HEK293 (cell line): ENCODE results near the gene STPG2.

Experiments
- CTCF ChIA-PET: fragments of 350-600 bp; formaldehyde crosslinking; extraction: SDS; loops from one replicate; lab custom pipeline; 2021; ENCODE audit warnings: antibody characterized with exemption; lab: Yijun Ruan, JAX
- POLR2A ChIA-PET: fragments of 300-600 bp; formaldehyde crosslinking; extraction: SDS; loops from one replicate; lab custom pipeline; 2020; ENCODE audit warnings: antibody characterized with exemption, inconsistent platforms; lab: Yijun Ruan, JAX
- H3K27ac ChIP-seq: fragments of 200-500 bp; sonication (Bioruptor generic); 2 replicates; pipeline ENCODE4 v1.5.1; 2014; ENCODE audit warnings: low read depth, low read length, control low read depth, inconsistent platforms; ENCODE audit errors: extremely low read depth
- H3K36me3 ChIP-seq, 2 experiments: fragments of 200-500 bp in 1 of 2; sonication (Bioruptor generic) in 1 of 2; 1 replicate in 1 of 2; 2 replicates in 1 of 2; pipeline ENCODE4 v1.5.1; 2014 to 2017; ENCODE audit warnings: inconsistent platforms in 2 of 2, low read length in 2 of 2; ENCODE audit not compliant: control insufficient read depth in 2 of 2, insufficient read depth in 1 of 2
- H3K4me1 ChIP-seq: fragments of 200-500 bp; sonication (Bioruptor generic); 2 replicates; pipeline ENCODE4 v1.5.1; 2014; ENCODE audit warnings: mild to moderate bottlenecking, low read length, inconsistent platforms; ENCODE audit not compliant: control insufficient read depth, insufficient read depth
- H3K4me3 ChIP-seq: 2 replicates; pipeline ENCODE4 v1.5.1; 2011; ENCODE audit warnings: low read depth, mild to moderate bottlenecking, control low read depth, low read length, moderate library complexity
- H3K9me3 ChIP-seq: fragments of 200-500 bp; sonication (Bioruptor generic); 2 replicates; pipeline ENCODE4 v1.5.1; 2014; ENCODE audit warnings: low read depth, low read length, inconsistent platforms; ENCODE audit not compliant: control insufficient read depth, insufficient read depth
- GFI1B ChIP-seq: fragments of 450-650 bp; formaldehyde crosslinking; IDR thresholded peaks from 2 replicates; pipeline ENCODE4 v1.5.1; 2016; ENCODE audit warnings: missing biosample characterization, missing genetic modification characterization
- HOXD13 ChIP-seq: sonication (generic); formaldehyde crosslinking; IDR thresholded peaks from 2 replicates; pipeline ENCODE4 v1.8.0; 2022; ENCODE audit warnings: missing genetic modification reagents, borderline replicate concordance
- SP7 ChIP-seq: fragments of 450-650 bp; formaldehyde crosslinking; IDR thresholded peaks from 2 replicates; pipeline ENCODE4 v1.5.1; 2016; ENCODE audit warnings: missing biosample characterization, missing genetic modification characterization
- ZBTB11 ChIP-seq: fragments of 450-650 bp; formaldehyde crosslinking; conservative IDR thresholded peaks from 2 replicates; pipeline ENCODE4 v1.5.1; 2016; ENCODE audit warnings: low read depth, missing biosample characterization, missing genetic modification characterization
- ZBTB21 ChIP-seq: fragments of 450-650 bp; formaldehyde crosslinking; IDR thresholded peaks from 2 replicates; pipeline ENCODE4 v1.5.1; 2017; ENCODE audit warnings: missing biosample characterization, missing genetic modification characterization
- ZFP37 ChIP-seq: fragments of 450-650 bp; formaldehyde crosslinking; IDR thresholded peaks from 2 replicates; pipeline ENCODE4 v1.5.1; 2016; ENCODE audit warnings: missing biosample characterization, missing genetic modification characterization
- ZIC2 ChIP-seq: fragments of 450-650 bp; formaldehyde crosslinking; IDR thresholded peaks from 2 replicates; pipeline ENCODE4 v1.5.1; 2016; ENCODE audit warnings: missing biosample characterization, missing genetic modification characterization
- ZNF140 ChIP-seq: fragments of 450-650 bp; formaldehyde crosslinking; IDR thresholded peaks from 2 replicates; pipeline ENCODE4 v1.5.1; 2016; ENCODE audit warnings: missing biosample characterization, missing genetic modification characterization
- ZNF155 ChIP-seq: fragments of 450-650 bp; formaldehyde crosslinking; IDR thresholded peaks from 2 replicates; pipeline ENCODE4 v1.5.1; 2016; ENCODE audit warnings: missing biosample characterization, missing genetic modification characterization
- ZNF23 ChIP-seq: fragments of 450-650 bp; formaldehyde crosslinking; IDR thresholded peaks from 2 replicates; pipeline ENCODE4 v1.5.1; 2016; ENCODE audit warnings: missing biosample characterization, missing genetic modification characterization, borderline replicate concordance
- ZNF324 ChIP-seq: fragments of 450-650 bp; formaldehyde crosslinking; IDR thresholded peaks from 2 replicates; pipeline ENCODE4 v1.5.1; 2016; ENCODE audit warnings: missing biosample characterization, missing genetic modification characterization
- ZNF404 ChIP-seq: fragments of 450-650 bp; formaldehyde crosslinking; IDR thresholded peaks from 2 replicates; pipeline ENCODE4 v1.5.1; 2017; ENCODE audit warnings: missing biosample characterization, missing genetic modification characterization
- ZNF513 ChIP-seq: fragments of 450-650 bp; IDR thresholded peaks from 2 replicates; pipeline ENCODE4 v1.5.1; 2018; ENCODE audit warnings: missing biosample characterization, missing genetic modification characterization
- ZNF560 ChIP-seq: fragments of 450-650 bp; formaldehyde crosslinking; IDR thresholded peaks from 2 replicates; pipeline ENCODE4 v1.5.1; 2017; ENCODE audit warnings: missing biosample characterization, missing genetic modification characterization, borderline replicate concordance
- ZNF626 ChIP-seq: fragments of 450-650 bp; sonication (Bioruptor Pico); formaldehyde crosslinking; IDR thresholded peaks from 2 replicates; pipeline ENCODE4 v1.5.1; 2018; ENCODE audit warnings: missing biosample characterization, missing genetic modification characterization, inconsistent platforms
- ZNF639 ChIP-seq: fragments of 450-650 bp; formaldehyde crosslinking; IDR thresholded peaks from 2 replicates; pipeline ENCODE4 v1.5.1; 2016; ENCODE audit warnings: missing biosample characterization, missing genetic modification characterization
- ZNF792 ChIP-seq: fragments of 450-650 bp; formaldehyde crosslinking; IDR thresholded peaks from 2 replicates; pipeline ENCODE4 v1.5.1; 2016; ENCODE audit warnings: missing biosample characterization, missing genetic modification characterization
- ZNF837 ChIP-seq: fragments of 450-650 bp; formaldehyde crosslinking; IDR thresholded peaks from 2 replicates; pipeline ENCODE4 v1.5.1; 2016; ENCODE audit warnings: missing biosample characterization, missing genetic modification characterization
- ZSCAN5A ChIP-seq: fragments of 450-650 bp; formaldehyde crosslinking; IDR thresholded peaks from 2 replicates; pipeline ENCODE4 v1.5.1; 2016; ENCODE audit warnings: missing biosample characterization, missing genetic modification characterization

The STPG2 gene

GRCh38 chr4:97924341-97924958 is 218.8 kb downstream of the STPG2 start:
- TF ChIP-seq ZNF837: no peak
- no peak for TF ChIP-seq ZNF560 (tag by site-specific recombination)
- TF ChIP-seq ZNF639 (tag by site-specific recombination): no peak
- no peak for TF ChIP-seq SP7 (tag by site-specific recombination)
- no peak overlapping the region for H3K27ac ChIP-seq
- H3K36me3 ChIP-seq: no peaks in the 10 kb centered on the region
- no peaks in the 10 kb centered on the region for H3K9me3 ChIP-seq
- ChIA-PET POLR2A (no interaction called here), CTCF (no interaction called here)
- no peaks in the 10 kb centered on the region for H3K4me1 ChIP-seq
- H3K4me3 ChIP-seq: no peak overlapping the region

GRCh38 chr4:97923096-97923495 is 220.2 kb downstream of the STPG2 start:
- Histone ChIP-seq H3K9me3 (no peaks in the 10 kb centered on the region), H3K27ac (no peak overlapping the region), H3K36me3 (no peaks in the 10 kb centered on the region), H3K4me3 (no peak overlapping the region), H3K4me1 (no peaks in the 10 kb centered on the region)
- TF ChIP-seq ZBTB21: no peak
- TF ChIP-seq ZFP37 (tag by site-specific recombination): no peak
- no peak for TF ChIP-seq ZNF404
- no peak for TF ChIP-seq ZNF23 (tag by site-specific recombination)
- ChIA-PET CTCF (no interaction called here), POLR2A (no interaction called here)

GRCh38 chr4:97917115-97917514 is 226.2 kb downstream of the STPG2 start:
- no peak overlapping the region for H3K27ac ChIP-seq
- H3K9me3 ChIP-seq: no peaks in the 10 kb centered on the region
- TF ChIP-seq HOXD13 (CRISPR knock-in tag): no peak
- no peak for TF ChIP-seq ZBTB11 (tag by site-specific recombination)
- TF ChIP-seq, all 188 proteins: peak for 0
- ChIA-PET CTCF (no interaction called here), POLR2A (no interaction called here)
- no peaks in the 10 kb centered on the region for H3K4me1 ChIP-seq
- H3K4me3 ChIP-seq: no peak overlapping the region
- no peaks in the 10 kb centered on the region for H3K36me3 ChIP-seq

- ChIA-PET POLR2A (no interaction called here), CTCF (no interaction called here)
- H3K4me1 ChIP-seq: no peaks in the 10 kb centered on the region
- no peak overlapping the region for H3K27ac ChIP-seq
- H3K36me3 ChIP-seq: no peaks in the 10 kb centered on the region
- no peak overlapping the region for H3K4me3 ChIP-seq
- no peaks in the 10 kb centered on the region for H3K9me3 ChIP-seq
- no peak for TF ChIP-seq ZNF404
- no peak for TF ChIP-seq ZNF792
- TF ChIP-seq ZNF513 (tag by site-specific recombination): no peak
- TF ChIP-seq ZSCAN5A: no peak
- TF ChIP-seq ZBTB21: no peak
- no peak for TF ChIP-seq GFI1B (tag by site-specific recombination)
- TF ChIP-seq ZNF626: no peak
- TF ChIP-seq ZIC2 (tag by site-specific recombination): no peak
- no peak for TF ChIP-seq ZNF155 (tag by site-specific recombination)
- TF ChIP-seq ZNF140: no peak
- TF ChIP-seq ZNF324 (tag by site-specific recombination): no peak
Measured at GRCh38 chr4:97912156-97912555, 231.1 kb downstream of the STPG2 start.
